RWPE2 (cell line): ENCODE data around the gene LRRK1.

Experiments
- ATAC-seq: fragments of 200-7000 bp; cut with Tn5 transposase; 3 replicates; pipeline ENCODE4 v1.9.1; 2021; ENCODE audit warnings: low read depth
- DNase-seq: peaks from one replicate; pipeline ENCODE4 v3.0.0-alpha.2; 2020; ENCODE audit warnings: low spot score
- H3K27ac ChIP-seq: fragments of 450-650 bp; 2 replicates; pipeline ENCODE4 v1.5.1; 2017; ENCODE audit warnings: mild to moderate bottlenecking; ENCODE audit not compliant: poor library complexity, severe bottlenecking
- H3K27me3 ChIP-seq: fragments of 250-450 bp; sonication (Bioruptor Pico); 2 replicates; pipeline ENCODE4 v1.5.1; 2021; ENCODE audit warnings: mild to moderate bottlenecking, moderate library complexity; ENCODE audit not compliant: insufficient read depth, poor library complexity, severe bottlenecking
- H3K36me3 ChIP-seq: fragments of 250-450 bp; sonication (Bioruptor Pico); 2 replicates; pipeline ENCODE4 v1.5.1; 2020; ENCODE audit warnings: low read depth, mild to moderate bottlenecking, moderate library complexity
- H3K4me1 ChIP-seq: fragments of 250-450 bp; sonication (Bioruptor Pico); 2 replicates; pipeline ENCODE4 v1.5.1; 2021; ENCODE audit warnings: mild to moderate bottlenecking, moderate library complexity; ENCODE audit not compliant: insufficient read depth, poor library complexity, severe bottlenecking
- H3K4me3 ChIP-seq: fragments of 250-450 bp; sonication (Bioruptor Pico); 2 replicates; pipeline ENCODE4 v1.5.1; 2021; ENCODE audit warnings: mild to moderate bottlenecking, moderate library complexity; ENCODE audit not compliant: severe bottlenecking
- H3K9me3 ChIP-seq: fragments of 250-450 bp; sonication (Bioruptor Pico); 2 replicates; pipeline ENCODE4 v1.5.1; 2021; ENCODE audit warnings: mild to moderate bottlenecking, moderate library complexity; ENCODE audit not compliant: severe bottlenecking
- TF ChIP-seq, protein P1 (sequence below): fragments of 450-650 bp; IDR thresholded peaks from one replicate; pipeline ENCODE4 v1.5.1; 2017; ENCODE audit warnings: mild to moderate bottlenecking, moderate library complexity; ENCODE audit not compliant: poor library complexity, severe bottlenecking

LRRK1 gene

DNA sequence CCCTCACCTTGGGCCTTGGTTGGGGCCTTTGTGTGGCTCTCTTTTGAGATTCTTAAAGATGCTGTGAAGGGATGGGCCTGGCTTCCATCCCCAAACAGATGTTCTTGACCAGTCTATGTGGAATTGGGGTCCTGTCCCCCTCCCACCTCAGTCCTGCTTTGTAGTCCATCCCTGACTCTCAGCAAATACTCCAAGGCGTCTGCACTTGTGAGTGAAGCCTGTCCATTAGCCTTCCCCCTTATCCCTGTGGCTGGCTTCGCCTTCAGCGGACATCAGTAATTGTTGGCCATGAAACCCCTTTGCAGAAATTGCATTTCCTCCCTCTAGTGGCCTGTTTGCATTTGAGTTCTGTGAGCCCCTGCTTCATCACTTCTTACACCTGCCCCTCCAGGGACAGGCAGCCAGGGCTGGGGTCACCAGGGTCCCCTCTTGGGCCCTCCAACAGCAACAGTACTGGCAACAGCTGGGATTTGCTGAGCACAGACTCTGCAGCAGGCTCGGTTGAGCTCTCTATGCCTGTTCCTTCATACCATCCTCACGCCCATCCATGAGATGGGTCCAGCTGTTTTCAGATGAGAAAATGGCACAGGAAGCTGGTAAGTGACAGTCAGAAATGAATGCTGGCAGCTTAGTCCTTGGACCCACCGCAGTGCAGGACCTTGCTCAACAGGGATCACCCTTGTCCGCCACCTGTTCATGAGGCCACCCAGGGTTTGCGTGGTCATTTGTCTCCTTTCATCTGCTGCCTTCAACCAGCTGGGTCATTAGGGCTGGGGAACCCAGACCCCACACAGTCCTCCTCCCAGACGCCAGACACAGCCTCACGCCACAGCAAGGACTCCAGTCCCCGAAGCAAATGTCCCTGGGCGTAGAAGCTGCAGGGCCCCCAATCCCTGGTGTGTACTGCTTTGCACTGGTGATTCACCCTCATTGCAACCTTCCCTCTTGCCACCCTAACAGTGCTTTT lies 8.9 kb upstream of the LRRK1 start:
- TF ChIP-seq, protein P1, sequence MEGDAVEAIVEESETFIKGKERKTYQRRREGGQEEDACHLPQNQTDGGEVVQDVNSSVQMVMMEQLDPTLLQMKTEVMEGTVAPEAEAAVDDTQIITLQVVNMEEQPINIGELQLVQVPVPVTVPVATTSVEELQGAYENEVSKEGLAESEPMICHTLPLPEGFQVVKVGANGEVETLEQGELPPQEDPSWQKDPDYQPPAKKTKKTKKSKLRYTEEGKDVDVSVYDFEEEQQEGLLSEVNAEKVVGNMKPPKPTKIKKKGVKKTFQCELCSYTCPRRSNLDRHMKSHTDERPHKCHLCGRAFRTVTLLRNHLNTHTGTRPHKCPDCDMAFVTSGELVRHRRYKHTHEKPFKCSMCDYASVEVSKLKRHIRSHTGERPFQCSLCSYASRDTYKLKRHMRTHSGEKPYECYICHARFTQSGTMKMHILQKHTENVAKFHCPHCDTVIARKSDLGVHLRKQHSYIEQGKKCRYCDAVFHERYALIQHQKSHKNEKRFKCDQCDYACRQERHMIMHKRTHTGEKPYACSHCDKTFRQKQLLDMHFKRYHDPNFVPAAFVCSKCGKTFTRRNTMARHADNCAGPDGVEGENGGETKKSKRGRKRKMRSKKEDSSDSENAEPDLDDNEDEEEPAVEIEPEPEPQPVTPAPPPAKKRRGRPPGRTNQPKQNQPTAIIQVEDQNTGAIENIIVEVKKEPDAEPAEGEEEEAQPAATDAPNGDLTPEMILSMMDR, result peak; percentile 29
- H3K27ac ChIP-seq, result no peak overlapping the region

DNA sequence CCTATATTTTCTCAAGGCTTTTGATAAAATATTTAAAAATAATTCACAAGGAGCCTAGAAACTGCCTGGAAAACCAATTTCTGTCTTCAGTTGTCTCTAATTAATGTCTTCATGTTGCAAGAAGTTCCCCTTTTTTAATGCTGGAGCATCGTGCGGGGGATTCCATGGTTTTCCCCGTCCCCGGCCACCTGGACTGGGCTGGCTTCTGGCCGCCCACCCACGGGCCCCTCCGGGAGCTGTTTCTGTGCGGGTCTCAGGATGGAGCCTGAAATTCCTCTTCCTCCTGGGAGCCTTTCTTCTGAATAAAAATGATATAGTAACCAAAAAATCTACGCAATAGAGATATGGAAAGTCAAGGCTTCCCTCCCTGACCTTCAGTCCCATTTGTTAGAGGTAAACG lies 8.1 kb upstream of the LRRK1 start:
- no peaks in the 10 kb centered on the region for H3K9me3 ChIP-seq
- ATAC-seq (no peak), DNase-seq (no peak)
- no peak overlapping the region for H3K4me3 ChIP-seq
- H3K27ac ChIP-seq, result no peak overlapping the region
- TF ChIP-seq, protein P1, result no peak
- H3K27me3 ChIP-seq, result no peaks in the 10 kb centered on the region
- peaks cover 90% of the 10 kb centered on the region for H3K36me3 ChIP-seq
- peaks cover under 1% of the 10 kb centered on the region for H3K4me1 ChIP-seq

More for the DNA sequence above, 8.9 kb upstream of the LRRK1 start:
- Histone ChIP-seq H3K4me1 (no peaks in the 10 kb centered on the region), H3K36me3 (peaks cover 90% of the 10 kb centered on the region), H3K9me3 (no peaks in the 10 kb centered on the region), H3K4me3 (no peak overlapping the region), H3K27me3 (no peaks in the 10 kb centered on the region)
- no peak for ATAC-seq
- DNase-seq, result no peak

GRCh38 chr15:100913961-100914360 lies 5.2 kb upstream of the LRRK1 start:
- TF ChIP-seq, protein P1, result no peak
- H3K9me3 ChIP-seq, result no peaks in the 10 kb centered on the region
- peaks cover 13% of the 10 kb centered on the region for H3K4me1 ChIP-seq
- H3K27ac ChIP-seq, result no peak overlapping the region
- no peak overlapping the region for H3K4me3 ChIP-seq
- peaks cover 76% of the 10 kb centered on the region for H3K36me3 ChIP-seq
- no peak for DNase-seq
- ATAC-seq, result no peak
- H3K27me3 ChIP-seq, result no peaks in the 10 kb centered on the region

DNA sequence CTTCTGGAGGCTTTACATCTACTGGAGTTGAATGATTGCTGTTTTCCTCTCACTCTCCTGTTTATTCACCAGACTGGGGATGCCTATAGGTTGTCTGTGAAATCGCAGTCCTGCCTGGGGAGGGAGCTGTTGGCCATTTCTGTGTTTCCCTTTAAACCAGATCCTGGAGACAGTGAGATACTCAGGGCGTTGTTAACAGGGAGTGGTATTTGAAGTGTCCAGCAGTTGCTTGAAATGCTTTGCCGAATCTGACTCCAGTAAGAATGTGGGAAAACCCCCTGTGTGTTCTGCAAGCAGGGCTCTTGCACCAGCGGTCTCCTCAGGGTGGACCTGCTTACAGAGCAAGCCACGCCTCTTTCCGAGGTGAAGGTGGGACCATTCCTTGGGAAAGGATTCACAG lies 4.3 kb upstream of the LRRK1 start:
- H3K4me1 ChIP-seq, result peaks cover 13% of the 10 kb centered on the region
- no peak overlapping the region for H3K27ac ChIP-seq
- no peak overlapping the region for H3K4me3 ChIP-seq
- DNase-seq (no peak), ATAC-seq (no peak)
- H3K36me3 ChIP-seq, result peaks cover 71% of the 10 kb centered on the region
- H3K27me3 ChIP-seq, result no peaks in the 10 kb centered on the region
- no peaks in the 10 kb centered on the region for H3K9me3 ChIP-seq
- TF ChIP-seq, protein P1, result no peak
